Fibroblast of gingiva (primary cell): ENCODE data around the gene ATXN7L1.
"Not testable (repeated sequence)": the region's sequence is repeated elsewhere in the genome, so short reads cannot be mapped to it uniquely, and the experiment has no call there.

ENCODE experiments used
- DNase-seq: peaks from one replicate; pipeline ENCODE4 v3.0.0-alpha.2; 2011; ENCODE audit warnings: low read depth

Gene ATXN7L1

DNA sequence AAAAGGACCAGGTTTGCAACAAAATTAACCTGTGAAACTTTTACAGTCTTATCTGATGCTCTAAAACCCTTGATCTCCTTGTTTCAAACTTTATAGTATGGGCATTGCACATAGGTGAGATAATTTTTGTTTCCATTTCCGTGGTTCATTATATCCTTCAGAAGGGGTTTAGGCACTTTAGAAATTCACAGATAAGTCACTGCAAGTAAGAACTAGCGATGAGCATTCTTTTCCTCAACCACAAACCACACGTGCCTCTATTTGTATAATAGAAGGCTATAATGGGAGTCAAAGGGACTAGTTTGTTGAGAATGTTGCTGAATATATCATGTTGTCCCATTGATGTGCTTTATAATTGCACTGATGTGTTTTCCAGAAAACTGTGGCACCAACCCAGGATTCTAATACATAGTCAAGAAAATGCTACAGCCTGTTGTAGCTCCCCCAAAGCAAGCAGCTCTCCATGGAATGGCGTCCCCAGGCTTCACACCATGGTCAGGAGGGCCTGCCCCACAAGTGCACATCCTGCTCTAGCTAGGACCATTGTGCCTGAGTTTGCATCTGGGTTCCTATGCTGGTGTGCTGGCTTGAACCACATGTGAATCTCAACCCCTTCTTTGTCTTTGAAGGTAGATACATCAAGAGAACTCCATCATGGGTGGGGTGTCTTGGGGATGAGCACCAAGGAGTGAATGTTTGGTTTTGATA is 14.0 kb upstream of the ATXN7L1 start:
- no peak for DNase-seq

DNA sequence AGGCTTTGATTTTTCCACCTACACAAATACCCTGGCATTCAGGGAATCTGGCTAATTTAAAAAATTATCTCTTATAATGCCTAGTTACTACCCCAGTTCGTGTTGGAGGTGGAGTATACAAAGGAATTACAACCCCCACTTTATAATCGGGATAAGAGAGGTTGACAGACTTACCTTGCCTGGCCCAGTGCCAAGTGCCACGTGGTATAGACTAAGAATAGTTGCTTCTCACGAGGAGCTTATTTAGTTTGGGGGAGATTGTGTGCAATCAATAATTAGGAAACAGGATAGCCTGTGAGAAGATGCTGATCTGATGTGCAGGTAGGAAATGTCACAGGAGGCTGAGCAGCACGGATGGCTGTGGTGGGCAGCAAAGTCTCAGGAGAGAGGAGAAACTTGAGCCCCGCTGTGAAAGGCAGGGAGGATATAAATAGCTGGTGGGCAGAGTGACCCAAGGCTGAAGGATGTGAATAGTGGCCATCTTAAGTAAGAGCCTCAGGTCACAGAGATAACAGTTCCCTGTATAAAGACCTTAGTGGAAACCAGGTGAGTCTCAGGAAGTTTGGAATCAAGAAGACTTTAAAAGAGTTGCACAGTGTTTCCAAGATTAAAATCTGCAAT is 11.3 kb upstream of the ATXN7L1 start:
- DNase-seq: no peak

- DNase-seq: no peak
Measured at GRCh38 chr7:105886776-105887175, 10.4 kb upstream of the ATXN7L1 start.

DNA sequence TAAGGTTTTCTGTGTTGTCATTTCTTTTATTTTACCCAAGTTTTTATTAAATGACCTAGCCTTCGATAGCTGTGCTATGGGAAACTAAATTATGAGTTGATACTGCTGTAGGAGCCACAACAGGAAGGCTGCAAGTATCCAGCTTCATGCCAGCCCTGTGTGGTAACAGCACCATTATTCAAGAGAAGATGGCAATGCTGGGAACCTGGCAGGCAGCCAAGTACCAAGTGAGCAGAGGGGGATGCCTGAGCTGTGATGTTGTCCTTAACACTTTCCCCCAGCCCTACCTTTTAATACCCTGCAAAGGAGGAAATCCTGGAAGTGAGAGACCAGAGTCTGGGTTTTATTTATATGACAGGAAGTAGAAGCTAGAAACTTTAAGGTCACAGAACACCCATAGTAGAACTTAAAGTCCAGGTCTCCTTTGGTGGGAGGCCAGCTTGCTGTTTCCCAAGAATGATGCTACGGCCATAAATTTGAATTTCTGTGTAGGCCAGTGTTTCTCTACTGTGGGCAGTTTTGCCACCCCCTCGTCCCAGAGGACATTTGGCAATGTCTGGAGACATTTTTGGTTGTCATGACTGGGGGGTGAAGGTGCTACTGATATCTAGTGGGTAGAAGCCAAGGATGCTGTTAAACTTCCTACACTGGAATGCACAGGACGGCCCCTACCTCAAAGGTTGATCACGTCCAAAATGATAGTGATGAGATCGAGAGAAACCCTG is 9.2 kb upstream of the ATXN7L1 start:
- peak; percentile 9 for DNase-seq

- DNase-seq: not testable (repeated sequence)
Measured at GRCh38 chr7:105883179-105883578, 6.8 kb upstream of the ATXN7L1 start.

GRCh38 chr7:105881439-105881838 is 5.0 kb upstream of the ATXN7L1 start:
- DNase-seq: no peak

GRCh38 chr7:105880571-105881330 is 4.4 kb upstream of the ATXN7L1 start:
- DNase-seq: no peak

GRCh38 chr7:105879782-105880181 is 3.4 kb upstream of the ATXN7L1 start:
- DNase-seq: no peak

- DNase-seq: no peak
Measured at GRCh38 chr7:105878746-105879605, 2.6 kb upstream of the ATXN7L1 start.

DNA sequence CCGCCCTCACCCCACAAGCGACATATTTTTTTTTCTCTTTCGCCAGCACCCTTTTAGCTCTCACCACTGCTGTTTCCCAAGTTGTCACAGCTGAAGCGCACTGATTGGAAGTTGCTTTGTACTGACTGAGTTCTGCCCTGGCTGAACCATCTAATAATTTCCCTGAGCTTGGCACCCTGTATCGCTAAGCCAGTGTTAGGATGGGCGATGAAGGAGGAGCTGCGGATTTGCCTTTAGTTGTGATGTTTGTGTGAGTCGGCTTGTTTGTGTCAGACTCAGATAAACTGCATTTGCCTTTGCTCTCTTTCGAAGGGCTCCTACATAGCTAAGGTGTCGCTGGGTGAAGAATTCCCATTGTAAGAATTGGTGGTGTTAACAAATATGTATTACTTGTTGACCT is 1.3 kb upstream of the ATXN7L1 start:
- peak; percentile 24 for DNase-seq

- peak; percentile 38 for DNase-seq
Measured at GRCh38 chr7:105876964-105877601, 684 bp upstream of the ATXN7L1 start.

GRCh38 chr7:105875505-105875904 is 894 bp downstream of the ATXN7L1 start:
- no peak for DNase-seq

- no peak for DNase-seq
Measured at GRCh38 chr7:105874055-105874454, 2.3 kb downstream of the ATXN7L1 start.

- no peak for DNase-seq
Measured at GRCh38 chr7:105872491-105872890, 3.9 kb downstream of the ATXN7L1 start.

GRCh38 chr7:105871142-105871541 is 5.3 kb downstream of the ATXN7L1 start:
- no peak for DNase-seq

DNA sequence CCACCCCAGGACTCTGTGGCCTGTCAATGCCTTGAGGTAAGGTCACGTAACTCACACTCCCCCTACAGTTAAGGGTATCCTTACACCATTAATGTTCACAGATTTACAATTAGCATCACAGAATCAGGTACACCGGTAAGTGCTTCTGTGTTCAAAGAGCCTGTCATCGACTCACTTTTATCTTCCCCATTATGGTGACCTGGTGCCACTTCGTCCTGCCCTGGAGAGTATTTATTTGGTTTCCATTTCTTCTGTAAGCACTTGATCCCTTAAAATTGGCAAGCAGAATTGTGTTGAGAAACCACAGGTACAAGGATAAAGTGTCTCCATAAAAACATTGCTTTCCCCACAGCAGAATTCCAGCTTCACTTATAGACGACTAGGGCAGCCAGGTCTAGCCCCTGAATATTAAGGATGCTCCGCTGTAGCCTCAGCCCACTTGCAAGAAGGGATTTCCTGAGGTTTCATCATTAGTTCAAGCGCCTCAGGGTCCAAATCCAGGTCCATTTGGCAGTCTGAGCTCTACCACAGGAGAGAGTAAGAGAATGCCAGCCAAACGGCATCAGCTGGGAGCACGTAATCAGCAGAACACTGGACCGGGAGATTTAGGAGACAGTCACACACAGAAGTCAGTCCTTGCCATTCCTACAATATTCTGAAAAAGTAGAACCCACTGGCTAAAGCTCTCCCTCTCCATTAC is 10.1 kb downstream of the ATXN7L1 start:
- no peak for DNase-seq

- DNase-seq: no peak
Measured at GRCh38 chr7:105863876-105864275, 12.5 kb downstream of the ATXN7L1 start.

DNA sequence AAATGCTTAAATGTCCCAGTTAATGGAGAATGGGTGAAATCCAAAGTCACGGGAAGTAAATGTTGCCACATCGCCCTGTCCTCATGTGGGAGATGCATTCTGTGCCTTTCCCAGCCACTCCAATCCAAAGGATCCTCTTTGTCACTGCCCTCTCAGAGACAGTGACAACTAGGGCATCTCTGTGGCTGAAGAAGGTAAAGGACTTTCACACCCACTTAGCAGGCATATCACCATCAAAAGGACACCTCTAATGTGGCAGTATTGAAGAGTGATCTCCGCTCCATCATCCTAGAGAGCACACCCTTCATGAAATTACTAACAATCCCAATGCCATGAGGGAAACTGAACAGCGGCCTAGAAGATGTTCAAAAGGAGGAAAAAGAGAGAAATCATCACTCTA is 13.6 kb downstream of the ATXN7L1 start:
- DNase-seq: no peak

- no peak for DNase-seq
Measured at GRCh38 chr7:105862276-105862675, 14.1 kb downstream of the ATXN7L1 start.

GRCh38 chr7:105861224-105861623 is 15.2 kb downstream of the ATXN7L1 start:
- DNase-seq: no peak
